Measurements from ENCODE around the gene UBB. TPM values are rescaled to one million over a fixed set of nuclear protein-coding genes. Genes with fewer than 3 reads are reported as not detected.
A peak's percentile ranks its signal among the peaks of the same experiment; 100 is the strongest.

UBB gene
- total RNA-seq (1,214 TPM), polyA plus RNA-seq (ENCODE audit: insufficient read depth, low read depth, low replicate concordance) (2,605 TPM)
- long read RNA-seq, donor 1, transcript UBB-203 (2 exons, 1,012 nt): minor isoform, 7 of 413 reads
- long read RNA-seq, donor 1, transcript UBB-201 (2 exons, 1,225 nt): major isoform, 403 of 413 reads
- long read RNA-seq, donor 1, partial matches to known transcripts: 0 of 413 reads
- long read RNA-seq, donor 1, other reads (novel, unspliced or antisense): 0 of 413 reads
- long read RNA-seq, donor 2, transcript UBB-203 (2 exons, 1,012 nt): minor isoform, 7 of 625 reads
- long read RNA-seq, donor 2, transcript UBB-201 (2 exons, 1,225 nt): major isoform, 604 of 625 reads
- long read RNA-seq, donor 2, partial matches to known transcripts: 0 of 625 reads
- long read RNA-seq, donor 2, other reads (novel, unspliced or antisense): 11 of 625 reads
- long read RNA-seq, donor 3, transcript UBB-203 (2 exons, 1,012 nt): minor isoform, 8 of 1,019 reads
- long read RNA-seq, donor 3, transcript UBB-201 (2 exons, 1,225 nt): major isoform, 996 of 1,019 reads
- long read RNA-seq, donor 3, partial matches to known transcripts: 10 of 1,019 reads
- long read RNA-seq, donor 3, other reads (novel, unspliced or antisense): 5 of 1,019 reads
- long read RNA-seq, donor 4, transcript UBB-201 (2 exons, 1,225 nt): major isoform, 434 of 509 reads
- long read RNA-seq, donor 4, partial matches to known transcripts: 70 of 509 reads
- long read RNA-seq, donor 4, other reads (novel, unspliced or antisense): 0 of 509 reads
- long read RNA-seq, donor 5, transcript UBB-201 (2 exons, 1,225 nt): major isoform, 50 of 64 reads
- long read RNA-seq, donor 5, partial matches to known transcripts: 14 of 64 reads
- long read RNA-seq, donor 5, other reads (novel, unspliced or antisense): 0 of 64 reads
- long read RNA-seq, donor 6, transcript UBB-207 (2 exons, 477 nt): minor isoform, 5 of 1,568 reads
- long read RNA-seq, donor 6, transcript UBB-201 (2 exons, 1,225 nt): major isoform, 1,534 of 1,568 reads
- long read RNA-seq, donor 6, transcript UBB-203 (2 exons, 1,012 nt): minor isoform, 16 of 1,568 reads
- long read RNA-seq, donor 6, partial matches to known transcripts: 0 of 1,568 reads
- long read RNA-seq, donor 6, other reads (novel, unspliced or antisense): 8 of 1,568 reads
- long read RNA-seq, donor 7, transcript UBB-201 (2 exons, 1,225 nt): major isoform, 173 of 209 reads
- long read RNA-seq, donor 7, partial matches to known transcripts: 0 of 209 reads
- long read RNA-seq, donor 7, other reads (novel, unspliced or antisense): 32 of 209 reads
- long read RNA-seq, donor 8, transcript UBB-203 (2 exons, 1,012 nt): minor isoform, 7 of 724 reads
- long read RNA-seq, donor 8, transcript UBB-201 (2 exons, 1,225 nt): major isoform, 703 of 724 reads
- long read RNA-seq, donor 8, partial matches to known transcripts: 0 of 724 reads
- long read RNA-seq, donor 8, other reads (novel, unspliced or antisense): 9 of 724 reads
- long read RNA-seq, donor 9, transcript UBB-201 (2 exons, 1,225 nt): major isoform, 253 of 256 reads
- long read RNA-seq, donor 9, partial matches to known transcripts: 0 of 256 reads
- long read RNA-seq, donor 9, other reads (novel, unspliced or antisense): 0 of 256 reads
- long read RNA-seq, donor 10, transcript UBB-201 (2 exons, 1,225 nt): major isoform, 428 of 438 reads
- long read RNA-seq, donor 10, transcript UBB-203 (2 exons, 1,012 nt): minor isoform, 10 of 438 reads
- long read RNA-seq, donor 10, partial matches to known transcripts: 0 of 438 reads
- long read RNA-seq, donor 10, other reads (novel, unspliced or antisense): 0 of 438 reads

GRCh38 chr17:16380640-16381495, at the start of gene UBB:
UBB (plus strand) TSS chr17:16381091; CDS start chr17:16381908, 817 bp downstream.
- FAIRE-seq: peak; percentile 90
- DNase-seq: peak; percentile 99
- peaks cover 4 to 12% (median 5%) of the 10 kb centered on the region in 3 donors for H3K36me3 ChIP-seq (ENCODE audit: control insufficient read depth in 2 of 3, insufficient read depth in 3 of 3, low read length in 3 of 3)
- peak within 1 kb of the TSS; percentile 96 to 98 (median 96) for H3K4me3 ChIP-seq (ENCODE audit: low read length in 3 of 3)
- no peak for TF ChIP-seq CTCF (IDR thresholded peaks at IDR 0.05; ENCODE audit: borderline replicate concordance, extremely low read depth, insufficient read depth)
- H3K27ac ChIP-seq (ENCODE audit: low read depth in 2 of 2, low read length in 2 of 2): peak within 1 kb of the TSS; percentile 98 to 100
- H3K9ac ChIP-seq (ENCODE audit: low read length in 3 of 3): peak within 1 kb of the TSS; percentile 80 to 100 (median 95)
- H3K4me1 ChIP-seq (ENCODE audit: control insufficient read depth in 2 of 3, insufficient read depth in 2 of 3, low read depth in 1 of 3, low read length in 3 of 3): peaks cover 0 to 21% (median 16%) of the 10 kb centered on the region in 3 donors
- intact Hi-C loops (cut with DNase I): no loop called here
- no peaks in the 10 kb centered on the region for H3K27me3 ChIP-seq (ENCODE audit: control insufficient read depth, insufficient read depth, low read length)
- no peaks in the 10 kb centered on the region for H3K9me3 ChIP-seq (ENCODE audit: control insufficient read depth in 2 of 3, insufficient read depth in 1 of 3, low read length in 3 of 3)

GRCh38 chr17:16338391-16338790, 42.5 kb upstream of the UBB start:
- Histone ChIP-seq H3K27me3 (ENCODE audit: control insufficient read depth, insufficient read depth, low read length) (no peaks in the 10 kb centered on the region), H3K9me3 (ENCODE audit: control insufficient read depth in 2 of 3, insufficient read depth in 1 of 3, low read length in 3 of 3) (no peaks in the 10 kb centered on the region), H3K9ac (ENCODE audit: low read length in 3 of 3) (no peak overlapping the region), H3K4me1 (ENCODE audit: control insufficient read depth in 2 of 3, insufficient read depth in 2 of 3, low read depth in 1 of 3, low read length in 3 of 3) (no peaks in the 10 kb centered on the region), H3K4me3 (ENCODE audit: low read length in 3 of 3) (no peak overlapping the region), H3K27ac (ENCODE audit: low read depth in 2 of 2, low read length in 2 of 2) (no peak overlapping the region), H3K36me3 (ENCODE audit: control insufficient read depth in 2 of 3, insufficient read depth in 3 of 3, low read length in 3 of 3) (peaks cover 0 to 6% (median 5%) of the 10 kb centered on the region in 3 donors)
- intact Hi-C loops (cut with DNase I): no loop called here
- FAIRE-seq (no peak), DNase-seq (no peak)
- no peak for TF ChIP-seq CTCF (IDR thresholded peaks at IDR 0.05; ENCODE audit: borderline replicate concordance, extremely low read depth, insufficient read depth)
